HL-60 (cell line): ENCODE results near the gene ANO1.

Experiments
- DNase-seq, 2 experiments: peaks; one replicate each; pipeline ENCODE4 v3.0.0-alpha.2; 2010 to 2020; ENCODE audit warnings: low read depth in 1 of 2, low spot score in 1 of 2
- H3K27ac ChIP-seq: fragments of 250-450 bp; sonication (Bioruptor Pico); replicated peaks from 2 replicates; pipeline ENCODE4 v1.5.1; 2020; ENCODE audit warnings: mild to moderate bottlenecking, moderate library complexity
- H3K27me3 ChIP-seq: fragments of 250-450 bp; sonication (Bioruptor Pico); 2 replicates; pipeline ENCODE4 v1.5.1; 2021; ENCODE audit warnings: mild to moderate bottlenecking, moderate library complexity; ENCODE audit not compliant: insufficient read depth, poor library complexity, severe bottlenecking
- H3K4me3 ChIP-seq: replicated peaks from 2 replicates; pipeline ENCODE4 v1.5.1; 2011; ENCODE audit warnings: mild to moderate bottlenecking, control low read depth, low read length; ENCODE audit not compliant: insufficient read depth
- GABPA ChIP-seq: IDR thresholded peaks from 2 replicates; pipeline ENCODE4 v1.6.1; 2012; ENCODE audit warnings: low read depth
- POLR2AphosphoS5 ChIP-seq: IDR thresholded peaks from 2 replicates; pipeline ENCODE4 v1.6.1; 2012; ENCODE audit warnings: low read depth
- SPI1 ChIP-seq: IDR thresholded peaks from 2 replicates; pipeline ENCODE4 v1.6.1; 2012; ENCODE audit warnings: low read depth, mild to moderate bottlenecking, borderline replicate concordance
- TF ChIP-seq, protein P1 (sequence below): IDR thresholded peaks from one replicate; pipeline ENCODE4 v1.5.1; 2011; ENCODE audit warnings: low read length, control low read depth, inconsistent platforms; ENCODE audit not compliant: insufficient read depth
- TF ChIP-seq, protein P2 (sequence below): IDR thresholded peaks from 2 replicates; pipeline ENCODE4 v1.6.1; 2012; ENCODE audit warnings: low read depth; ENCODE audit not compliant: insufficient replicate concordance

Gene ANO1

DNA sequence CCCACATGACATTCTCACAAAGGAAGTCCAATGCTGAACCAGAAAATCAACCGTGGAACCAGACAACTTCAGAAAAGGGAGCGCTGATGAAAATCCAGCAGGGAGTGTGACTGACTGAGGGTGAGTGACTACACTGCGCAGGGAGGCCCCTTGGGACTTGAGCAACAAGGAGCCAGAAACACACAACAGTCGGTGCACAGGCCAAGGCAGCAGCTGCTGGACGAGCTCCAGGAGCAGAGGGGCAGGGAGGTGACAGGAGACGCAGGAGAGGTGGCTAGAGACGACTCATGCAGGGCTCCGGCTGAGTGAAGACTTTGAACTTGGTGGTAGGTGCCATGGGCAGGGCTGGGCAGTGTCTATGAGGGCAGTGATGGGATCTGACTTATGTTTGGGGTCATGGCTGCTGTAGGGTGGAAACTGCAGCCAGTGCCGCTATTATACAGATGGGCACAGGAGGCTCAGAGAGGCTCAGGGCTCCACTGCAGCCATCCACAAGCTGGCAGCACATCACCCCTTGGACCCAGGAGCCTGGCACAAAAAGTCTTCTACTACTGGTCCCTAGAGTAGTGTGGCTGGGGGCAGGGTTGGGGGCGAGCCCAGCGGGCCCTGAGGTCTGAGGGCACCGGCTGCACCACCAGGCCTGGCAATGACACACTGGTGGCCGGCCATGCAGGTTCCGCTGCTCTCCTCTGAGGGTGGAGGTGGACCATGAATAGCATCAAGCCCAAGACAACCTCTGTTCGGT lies 114.7 kb downstream of the ANO1 start:
- TF ChIP-seq GABPA: no peak
- TF ChIP-seq, protein P1, sequence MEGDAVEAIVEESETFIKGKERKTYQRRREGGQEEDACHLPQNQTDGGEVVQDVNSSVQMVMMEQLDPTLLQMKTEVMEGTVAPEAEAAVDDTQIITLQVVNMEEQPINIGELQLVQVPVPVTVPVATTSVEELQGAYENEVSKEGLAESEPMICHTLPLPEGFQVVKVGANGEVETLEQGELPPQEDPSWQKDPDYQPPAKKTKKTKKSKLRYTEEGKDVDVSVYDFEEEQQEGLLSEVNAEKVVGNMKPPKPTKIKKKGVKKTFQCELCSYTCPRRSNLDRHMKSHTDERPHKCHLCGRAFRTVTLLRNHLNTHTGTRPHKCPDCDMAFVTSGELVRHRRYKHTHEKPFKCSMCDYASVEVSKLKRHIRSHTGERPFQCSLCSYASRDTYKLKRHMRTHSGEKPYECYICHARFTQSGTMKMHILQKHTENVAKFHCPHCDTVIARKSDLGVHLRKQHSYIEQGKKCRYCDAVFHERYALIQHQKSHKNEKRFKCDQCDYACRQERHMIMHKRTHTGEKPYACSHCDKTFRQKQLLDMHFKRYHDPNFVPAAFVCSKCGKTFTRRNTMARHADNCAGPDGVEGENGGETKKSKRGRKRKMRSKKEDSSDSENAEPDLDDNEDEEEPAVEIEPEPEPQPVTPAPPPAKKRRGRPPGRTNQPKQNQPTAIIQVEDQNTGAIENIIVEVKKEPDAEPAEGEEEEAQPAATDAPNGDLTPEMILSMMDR: no peak
- no peak for TF ChIP-seq POLR2AphosphoS5
- TF ChIP-seq, protein P2, sequence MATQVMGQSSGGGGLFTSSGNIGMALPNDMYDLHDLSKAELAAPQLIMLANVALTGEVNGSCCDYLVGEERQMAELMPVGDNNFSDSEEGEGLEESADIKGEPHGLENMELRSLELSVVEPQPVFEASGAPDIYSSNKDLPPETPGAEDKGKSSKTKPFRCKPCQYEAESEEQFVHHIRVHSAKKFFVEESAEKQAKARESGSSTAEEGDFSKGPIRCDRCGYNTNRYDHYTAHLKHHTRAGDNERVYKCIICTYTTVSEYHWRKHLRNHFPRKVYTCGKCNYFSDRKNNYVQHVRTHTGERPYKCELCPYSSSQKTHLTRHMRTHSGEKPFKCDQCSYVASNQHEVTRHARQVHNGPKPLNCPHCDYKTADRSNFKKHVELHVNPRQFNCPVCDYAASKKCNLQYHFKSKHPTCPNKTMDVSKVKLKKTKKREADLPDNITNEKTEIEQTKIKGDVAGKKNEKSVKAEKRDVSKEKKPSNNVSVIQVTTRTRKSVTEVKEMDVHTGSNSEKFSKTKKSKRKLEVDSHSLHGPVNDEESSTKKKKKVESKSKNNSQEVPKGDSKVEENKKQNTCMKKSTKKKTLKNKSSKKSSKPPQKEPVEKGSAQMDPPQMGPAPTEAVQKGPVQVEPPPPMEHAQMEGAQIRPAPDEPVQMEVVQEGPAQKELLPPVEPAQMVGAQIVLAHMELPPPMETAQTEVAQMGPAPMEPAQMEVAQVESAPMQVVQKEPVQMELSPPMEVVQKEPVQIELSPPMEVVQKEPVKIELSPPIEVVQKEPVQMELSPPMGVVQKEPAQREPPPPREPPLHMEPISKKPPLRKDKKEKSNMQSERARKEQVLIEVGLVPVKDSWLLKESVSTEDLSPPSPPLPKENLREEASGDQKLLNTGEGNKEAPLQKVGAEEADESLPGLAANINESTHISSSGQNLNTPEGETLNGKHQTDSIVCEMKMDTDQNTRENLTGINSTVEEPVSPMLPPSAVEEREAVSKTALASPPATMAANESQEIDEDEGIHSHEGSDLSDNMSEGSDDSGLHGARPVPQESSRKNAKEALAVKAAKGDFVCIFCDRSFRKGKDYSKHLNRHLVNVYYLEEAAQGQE: no peak
- TF ChIP-seq SPI1: no peak
- no peak overlapping the region for H3K4me3 ChIP-seq
- no peak overlapping the region for H3K27ac ChIP-seq
- H3K27me3 ChIP-seq: no peaks in the 10 kb centered on the region
- DNase-seq: no peak

DNA sequence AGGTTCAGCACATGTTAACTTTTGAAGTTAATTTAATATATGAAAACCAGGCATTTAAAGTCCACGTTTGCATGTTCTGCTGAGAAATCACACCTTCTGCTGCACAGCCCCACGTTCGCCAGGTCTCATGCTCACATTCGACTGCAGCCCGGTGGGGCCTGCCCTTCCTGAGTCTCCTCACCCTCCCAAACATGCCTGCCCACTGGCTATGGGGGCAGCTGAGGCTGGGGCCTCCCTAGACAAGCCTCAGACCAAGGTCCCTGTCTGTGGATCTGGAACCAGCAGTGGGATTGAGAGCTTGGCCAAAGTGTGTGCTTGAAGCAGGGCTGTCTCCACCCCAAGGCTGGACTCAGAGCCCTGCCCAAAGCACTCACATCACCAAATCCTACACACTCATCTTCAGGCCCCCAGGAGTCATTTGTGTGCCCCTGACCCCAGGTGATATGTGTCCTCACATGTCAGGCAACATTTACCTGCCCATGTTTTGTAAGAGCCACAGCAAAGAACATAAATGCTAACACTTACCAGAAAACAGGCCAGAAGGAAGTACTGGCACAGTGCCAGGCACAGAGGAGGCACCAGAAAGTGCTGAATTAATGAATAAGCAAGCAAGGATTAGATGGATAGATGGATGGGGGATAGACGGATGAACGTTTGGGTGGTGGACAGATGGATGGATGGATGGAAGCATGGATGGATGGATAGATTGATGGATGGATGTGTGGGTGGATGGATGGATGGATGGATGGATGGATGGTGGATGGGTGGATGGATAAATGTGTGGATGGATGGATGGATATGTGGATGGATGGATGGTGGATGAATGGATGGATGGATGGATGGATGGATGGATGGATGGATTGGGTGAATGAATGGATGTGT lies 115.5 kb downstream of the ANO1 start:
- Histone ChIP-seq H3K27me3 (no peaks in the 10 kb centered on the region), H3K27ac (no peak overlapping the region), H3K4me3 (no peak overlapping the region)
- TF ChIP-seq, protein P2: no peak
- TF ChIP-seq SPI1: no peak
- no peak for DNase-seq

DNA sequence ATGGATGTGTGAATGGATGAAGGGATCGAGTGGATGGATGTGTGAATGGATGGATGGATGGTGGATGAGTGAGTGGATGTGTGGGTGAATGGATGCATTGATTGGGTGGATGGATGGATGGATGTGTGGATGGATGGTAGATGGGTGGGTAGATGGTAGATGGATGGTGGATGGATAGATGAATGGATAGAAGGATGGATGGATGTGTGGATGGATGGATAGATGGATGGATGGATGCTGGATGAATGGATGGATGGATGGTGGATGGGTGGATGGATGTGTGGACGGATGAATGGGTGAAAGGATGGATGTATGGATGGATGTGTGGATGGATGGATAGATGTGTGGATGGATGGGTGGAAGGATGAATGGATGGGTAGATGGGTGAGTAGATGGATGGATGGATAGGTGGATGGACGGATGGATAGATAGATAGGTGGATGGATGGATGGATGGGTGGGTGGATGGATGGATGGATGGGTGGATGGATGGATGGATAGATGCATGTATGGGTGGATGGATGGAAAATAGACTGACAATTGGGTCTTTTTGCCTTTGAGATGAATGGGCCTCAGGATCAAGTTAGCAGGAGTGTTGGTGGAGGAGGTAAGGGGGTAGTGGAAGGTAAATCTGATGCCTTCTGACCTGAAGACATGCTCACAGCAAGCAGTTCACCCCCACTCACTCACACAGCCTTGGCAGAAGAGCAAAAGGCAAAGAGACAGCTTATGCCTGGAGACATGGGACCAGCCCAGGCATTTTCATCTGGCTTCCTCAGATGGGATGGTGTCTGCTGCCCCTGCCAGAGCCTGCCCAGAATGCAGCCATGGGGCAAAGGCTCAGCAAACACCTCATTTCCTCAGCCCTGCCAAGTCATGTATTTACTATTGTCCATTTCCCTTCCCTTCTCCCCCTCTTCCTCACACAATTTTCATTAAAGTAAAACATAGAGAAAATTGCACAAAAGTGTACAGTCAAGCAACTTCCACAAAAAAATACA lies 117.0 kb downstream of the ANO1 start:
- no peak overlapping the region for H3K27ac ChIP-seq
- no peaks in the 10 kb centered on the region for H3K27me3 ChIP-seq
- DNase-seq: no peak
- TF ChIP-seq GABPA (no peak), POLR2AphosphoS5 (no peak), SPI1 (no peak)
- TF ChIP-seq, protein P2: no peak
- TF ChIP-seq, protein P1: no peak
- H3K4me3 ChIP-seq: no peak overlapping the region
